SK-N-DZ (cell line): ENCODE measurements around the gene LAMB3.

Source experiments
- DNase-seq: peaks from one replicate; pipeline ENCODE4 v3.0.0-alpha.2; 2015; ENCODE audit warnings: low spot score

Gene LAMB3

DNA sequence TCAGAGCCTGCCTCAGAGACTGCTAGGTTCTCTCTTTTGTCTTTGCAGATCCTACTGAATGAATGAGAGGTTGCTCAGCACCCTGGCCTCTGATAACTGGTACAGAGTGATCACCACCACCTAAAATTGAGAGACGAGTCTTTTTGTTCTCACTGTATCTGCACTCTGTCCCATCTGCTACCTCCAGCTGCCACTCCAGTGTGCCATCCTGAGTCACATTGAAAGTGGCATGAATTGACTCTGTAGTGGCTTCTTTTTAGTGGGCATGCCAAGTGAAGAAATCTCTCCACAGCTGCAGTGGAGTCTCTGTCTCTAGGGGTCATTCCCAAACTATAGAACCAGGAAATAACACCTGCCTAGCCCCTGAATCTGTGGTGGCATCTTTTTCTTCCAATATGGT is 54.0 kb downstream of the LAMB3 start:
- DNase-seq: no peak

DNA sequence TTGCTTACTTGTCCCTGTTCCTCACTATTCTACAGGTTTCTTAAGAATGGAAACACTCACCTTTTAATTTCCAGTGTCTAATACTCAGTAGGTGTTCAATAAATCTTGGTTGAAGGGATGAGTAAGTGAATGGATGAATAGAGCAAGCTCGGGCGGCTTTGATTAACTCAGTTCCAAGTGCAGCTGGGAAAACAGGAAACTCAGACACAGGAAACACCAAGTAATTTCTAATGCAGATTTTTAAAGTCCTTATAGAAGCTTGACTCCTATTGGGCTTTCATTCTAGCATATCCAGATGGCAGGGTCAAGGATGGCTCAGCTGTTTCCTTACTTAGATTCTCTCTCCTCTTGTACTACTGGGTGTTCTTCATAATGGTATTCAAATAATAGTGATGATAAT is 54.7 kb downstream of the LAMB3 start:
- no peak for DNase-seq

DNA sequence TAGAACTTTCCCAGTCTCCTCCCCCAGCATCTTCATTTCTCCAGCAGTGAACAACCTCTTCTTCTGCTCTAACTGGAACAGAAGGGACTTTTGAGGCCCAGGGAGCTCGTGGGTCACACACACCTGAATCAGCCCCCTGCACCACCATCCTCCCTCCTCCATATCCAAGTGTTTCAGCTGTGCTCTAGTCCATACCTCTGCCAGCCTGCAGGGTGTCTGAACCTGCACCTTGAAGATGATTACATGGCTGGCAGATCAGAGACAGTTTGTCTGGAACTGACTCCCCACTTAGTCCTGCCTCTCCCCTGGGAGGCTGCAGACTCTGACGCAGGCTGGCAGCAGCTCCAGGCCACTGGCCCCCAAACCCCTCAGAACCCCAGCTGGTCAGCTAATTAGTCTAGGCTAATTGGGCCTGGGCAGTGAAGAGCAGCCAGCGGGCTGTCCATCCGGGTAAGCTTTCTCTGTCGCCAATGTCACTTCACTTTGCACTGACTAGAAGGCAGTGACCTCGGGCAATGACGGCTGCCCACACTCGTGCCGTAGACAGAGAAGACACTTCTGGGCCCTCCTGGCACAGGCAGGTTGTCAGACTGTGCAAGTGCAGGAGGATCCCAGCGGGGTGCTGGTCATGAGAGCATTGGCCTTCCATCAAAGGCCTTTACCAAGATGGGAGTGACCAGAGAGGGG is 56.5 kb downstream of the LAMB3 start:
- no peak for DNase-seq

DNA sequence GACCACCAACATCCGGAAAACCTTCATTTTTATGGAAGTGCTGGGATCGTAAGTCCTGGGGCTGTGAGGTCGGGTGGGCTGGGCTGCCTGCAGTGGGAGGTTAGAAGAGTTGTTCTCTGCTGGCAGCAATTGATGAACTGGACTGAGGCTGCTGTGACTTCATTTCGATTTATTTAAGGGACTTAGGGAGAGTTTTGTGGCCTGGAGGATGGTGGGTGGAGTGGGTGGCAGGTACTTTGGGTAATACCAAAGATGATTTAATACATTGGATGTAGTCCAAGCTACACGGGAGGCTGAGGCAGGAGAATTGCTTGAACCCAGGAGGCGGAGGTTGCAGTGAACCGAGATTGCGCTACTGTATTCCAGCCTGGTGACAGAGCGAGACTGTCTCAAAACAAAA is 57.2 kb downstream of the LAMB3 start:
- DNase-seq: no peak

DNA sequence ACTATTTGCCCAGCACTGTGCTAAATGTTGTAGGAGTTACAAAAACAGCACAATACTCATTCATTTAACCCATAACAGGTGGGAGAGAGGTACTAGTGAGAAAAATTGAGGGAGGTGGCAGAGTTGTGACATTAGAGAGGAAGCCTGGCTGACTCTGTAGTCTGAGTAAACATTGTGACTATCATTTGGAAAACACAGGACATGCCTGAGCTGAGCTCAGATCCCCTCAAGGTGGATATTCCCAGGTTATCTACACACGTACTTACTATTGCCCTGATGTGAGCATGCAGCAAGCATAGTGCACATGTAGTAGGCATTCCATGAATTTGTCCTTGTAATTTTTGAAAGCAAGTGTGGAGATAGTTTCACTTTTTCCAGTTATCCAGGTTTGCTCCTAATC is 57.8 kb downstream of the LAMB3 start:
- DNase-seq: no peak

DNA sequence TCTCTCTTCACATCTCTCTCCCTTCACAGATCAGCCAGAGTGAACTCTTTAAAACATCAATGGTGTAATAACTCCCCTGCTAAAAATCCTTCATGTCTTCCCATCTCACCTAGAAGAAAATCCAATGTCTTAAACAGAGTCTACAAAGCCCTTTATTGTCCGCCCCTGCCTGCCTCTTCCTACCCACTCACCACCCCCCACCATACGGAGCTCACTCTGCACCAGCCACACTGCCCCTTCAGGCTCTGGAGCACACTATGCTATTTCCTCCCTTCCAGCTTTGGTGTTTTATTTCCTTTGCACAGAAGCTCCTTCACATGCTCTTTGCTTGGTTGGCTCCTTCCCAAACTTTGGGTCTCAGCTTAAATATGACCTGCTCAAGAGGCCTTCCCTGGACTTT is 58.5 kb downstream of the LAMB3 start:
- no peak for DNase-seq

DNA sequence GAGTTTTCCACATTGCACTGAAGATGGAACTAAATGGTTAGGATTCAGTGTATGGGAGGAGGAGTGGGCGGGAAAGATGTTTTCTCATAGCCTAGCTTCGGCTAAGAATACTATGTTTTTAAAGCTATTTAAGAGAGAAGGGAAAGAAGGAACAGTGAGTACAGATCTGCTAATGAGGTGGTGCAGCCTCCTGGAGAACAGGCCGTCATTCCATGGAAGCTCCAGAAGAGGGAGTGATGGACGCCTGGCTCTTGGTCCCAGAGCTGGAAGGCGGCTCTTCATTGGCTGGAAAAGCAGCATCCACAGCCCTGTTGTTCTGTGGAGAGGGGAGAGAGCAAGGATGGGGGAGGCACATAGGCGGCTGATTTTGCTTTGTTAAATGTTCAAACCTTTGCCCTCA is 61.8 kb downstream of the LAMB3 start:
- peak; percentile 49 for DNase-seq

DNA sequence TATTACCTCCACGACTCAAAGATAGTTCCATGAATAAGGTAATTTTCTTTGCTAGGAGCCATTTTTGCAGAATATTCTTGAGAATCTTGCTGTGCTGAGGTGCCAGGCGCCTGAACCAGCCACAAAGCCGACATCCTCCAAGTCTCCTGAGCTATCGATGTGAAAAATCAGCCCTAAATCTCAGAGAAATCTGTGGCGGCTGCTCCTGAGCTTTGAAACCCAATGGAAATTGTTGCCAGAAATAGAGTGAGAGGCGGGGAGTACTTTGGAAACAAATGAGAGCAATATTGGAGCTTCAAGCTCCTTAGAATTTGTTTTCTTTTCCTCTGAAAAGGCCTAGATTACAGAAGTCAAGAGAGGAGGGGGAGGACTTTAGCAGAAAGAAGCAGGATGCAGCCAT is 62.4 kb downstream of the LAMB3 start:
- DNase-seq: no peak

DNA sequence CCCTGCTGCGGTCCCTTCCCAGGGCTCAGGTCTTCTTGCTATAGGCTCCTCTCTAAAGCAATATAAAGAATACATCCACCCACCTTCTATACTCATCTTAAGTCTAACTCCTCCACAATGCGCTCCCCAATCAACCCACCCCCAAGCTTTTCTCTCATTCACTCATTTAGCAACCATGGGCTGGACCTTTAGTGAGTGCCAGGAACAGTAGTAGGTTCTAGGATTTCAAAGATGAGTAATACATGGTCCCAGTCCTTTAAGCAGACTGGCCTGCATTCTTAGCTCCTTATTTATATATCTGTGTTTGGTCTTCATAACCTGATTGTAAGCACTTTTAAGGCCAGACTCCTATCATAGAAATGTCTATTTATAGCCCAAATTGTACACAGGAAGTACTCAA is 62.8 kb downstream of the LAMB3 start:
- no peak for DNase-seq

DNA sequence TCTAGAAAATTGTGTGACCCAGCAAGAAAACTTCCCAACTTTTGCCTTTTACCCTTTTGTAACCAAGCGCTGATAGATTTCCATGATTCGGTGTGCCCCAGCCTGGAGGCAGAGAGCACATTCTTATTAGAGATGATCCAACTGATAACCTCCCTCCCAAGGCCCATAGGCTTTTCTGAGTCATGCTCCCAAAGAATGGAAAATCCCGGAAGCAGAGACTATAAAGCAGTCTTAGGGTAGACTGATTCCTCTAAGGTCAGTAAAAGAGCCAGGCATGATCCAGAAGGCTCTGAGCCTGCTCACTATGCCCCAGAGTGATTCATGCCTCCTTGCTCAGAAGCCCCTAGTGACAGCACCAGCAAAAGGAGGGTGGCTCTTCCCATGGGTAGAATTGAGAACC is 64.4 kb downstream of the LAMB3 start:
- no peak for DNase-seq

DNA sequence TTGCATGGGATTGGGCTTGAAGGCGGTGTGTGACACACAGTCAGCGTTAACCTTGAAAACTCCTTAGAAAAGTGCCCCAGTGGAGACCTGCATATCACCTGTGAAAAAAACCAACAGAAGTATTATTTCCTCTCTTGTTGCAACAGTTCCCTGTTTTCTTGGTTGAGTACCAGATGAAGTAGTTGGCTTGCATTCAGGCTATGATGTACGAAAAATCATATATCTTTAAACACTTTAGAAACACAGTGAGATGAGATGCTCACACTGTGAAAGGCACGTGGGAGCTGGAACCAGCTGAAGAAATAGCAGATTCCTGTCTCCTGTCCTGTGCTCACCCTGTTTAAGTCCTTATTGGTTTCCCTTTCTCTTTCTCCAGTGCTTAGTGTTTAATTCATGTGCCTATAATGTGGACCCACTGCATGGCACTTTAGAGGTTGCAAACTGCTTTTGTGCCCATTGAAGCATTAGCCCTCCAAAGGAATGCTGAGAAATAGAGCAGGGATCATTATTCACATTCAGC is 65.9 kb downstream of the LAMB3 start:
- no peak for DNase-seq

DNA sequence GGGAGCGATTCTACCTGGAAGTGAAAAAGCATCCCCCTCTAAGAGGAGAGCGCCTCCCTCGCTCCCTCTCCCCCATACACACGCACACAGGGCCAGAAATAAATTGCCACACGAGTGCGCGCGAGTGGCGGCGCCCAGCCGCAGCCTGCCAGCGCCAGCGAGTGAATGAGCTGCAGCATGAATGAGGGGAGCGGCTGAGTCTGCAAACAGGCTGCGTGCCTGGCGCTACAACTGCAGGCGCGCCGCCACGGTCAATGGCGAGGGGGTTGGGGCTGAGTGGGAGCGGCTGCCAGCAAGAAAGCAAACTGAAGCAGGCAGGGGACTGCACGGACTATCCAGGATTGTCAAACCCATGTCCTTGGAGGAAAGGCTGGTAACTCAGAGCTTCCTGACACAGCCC is 66.6 kb downstream of the LAMB3 start:
- DNase-seq: no peak

DNA sequence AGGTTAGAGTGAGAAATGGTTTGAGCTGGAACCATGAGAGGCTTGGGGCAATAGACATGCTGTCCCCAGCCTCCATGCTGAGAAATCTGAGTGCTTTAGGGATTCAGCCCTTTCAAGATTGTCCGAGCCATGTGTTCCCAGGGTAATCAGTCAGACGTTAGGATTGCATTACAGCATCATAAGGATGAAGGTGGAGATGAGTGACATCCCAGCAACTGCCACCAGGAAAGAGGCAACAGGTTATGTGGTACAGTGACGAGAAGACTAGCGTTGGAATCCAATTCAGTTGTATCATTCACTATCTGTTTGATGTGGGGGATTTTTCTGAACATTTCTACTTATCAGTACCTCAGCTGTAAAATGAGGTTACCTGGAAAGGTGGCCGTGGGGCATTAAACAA is 67.0 kb downstream of the LAMB3 start:
- no peak for DNase-seq

DNA sequence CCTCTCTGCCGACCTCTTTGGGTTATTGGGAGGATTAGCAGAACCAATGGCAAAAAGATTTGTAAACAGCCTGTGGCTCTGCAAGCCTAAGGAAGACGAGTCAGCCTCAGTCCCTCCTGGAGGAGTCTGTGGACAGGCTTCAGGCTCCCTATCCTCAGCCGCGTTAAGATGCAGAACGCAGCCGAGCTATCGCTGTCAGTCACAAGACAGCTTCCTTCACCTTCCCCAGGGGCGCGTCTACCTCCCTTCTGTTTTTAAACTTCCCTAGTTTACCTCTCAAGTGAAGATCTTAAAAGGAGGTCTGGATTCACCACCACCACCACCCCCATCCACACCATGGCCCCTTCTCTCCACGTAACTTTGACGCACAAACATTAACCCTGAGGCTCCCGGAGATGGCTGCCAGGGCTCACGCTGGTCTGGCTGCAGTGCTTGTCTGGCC is 68.0 kb downstream of the LAMB3 start:
- DNase-seq: no peak

DNA sequence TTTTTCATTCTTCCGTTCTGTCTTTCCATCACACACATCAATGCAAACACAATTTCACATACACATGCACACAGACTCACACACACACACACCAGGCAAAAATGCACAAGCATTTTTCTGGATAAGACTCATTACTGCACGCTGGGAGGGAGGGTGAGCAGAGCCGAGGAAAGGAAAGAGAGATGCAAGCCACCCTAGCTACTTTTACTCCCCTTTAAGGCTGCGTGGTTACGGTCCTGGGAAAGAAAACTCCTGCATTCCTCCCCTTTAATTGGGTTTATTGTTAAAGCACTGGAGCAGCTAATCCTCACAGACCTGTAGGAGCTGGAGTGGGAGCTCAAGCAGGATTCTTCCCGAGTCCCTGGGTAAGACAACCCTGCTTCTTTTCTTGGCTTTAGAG is 68.8 kb downstream of the LAMB3 start, which contains the start of gene CAMK1G:
TSS of gene CAMK1G (plus strand) at position 307 of the 400 bp plus-strand sequence. CDS start 11,270 bp downstream, outside the sequence.
- peak; percentile 26 for DNase-seq

DNA sequence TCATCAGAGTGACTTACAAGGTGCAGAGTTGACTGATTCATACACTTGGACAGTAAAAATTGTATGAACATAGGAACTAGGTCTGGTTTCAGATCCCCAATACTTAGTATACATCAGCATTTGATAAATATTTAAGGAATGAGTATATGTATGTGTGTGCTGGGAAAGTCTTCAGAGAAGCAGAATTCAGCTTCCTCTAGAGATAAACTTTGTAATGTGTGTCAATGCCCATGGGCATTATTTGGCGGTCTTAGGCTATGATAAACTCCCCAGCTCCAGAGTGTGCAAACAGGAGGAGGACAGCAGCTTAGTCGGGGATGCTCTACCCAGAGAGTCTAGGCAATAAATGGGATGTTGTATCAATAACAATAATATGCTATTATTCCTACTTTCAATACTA is 71.6 kb downstream of the LAMB3 start:
- DNase-seq: no peak

DNA sequence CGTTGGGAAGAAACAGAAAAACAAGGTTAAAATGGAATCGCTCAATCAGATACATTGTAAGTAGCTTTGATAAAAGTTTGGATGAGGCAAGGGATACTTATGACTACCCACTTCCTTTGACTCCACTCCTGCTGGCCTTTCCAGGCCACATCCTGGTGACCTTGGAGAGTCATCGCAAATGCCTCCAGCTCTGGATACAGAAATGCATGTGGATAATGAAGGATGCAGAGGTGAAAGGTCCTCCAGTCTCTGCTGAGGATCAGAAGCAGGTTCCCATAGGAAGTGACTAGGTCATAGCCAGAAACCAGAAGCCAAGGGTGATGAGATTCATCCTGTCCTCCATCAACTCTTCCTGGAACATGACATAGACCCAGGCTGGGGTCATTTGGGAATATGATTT is 74.9 kb downstream of the LAMB3 start:
- DNase-seq: no peak

DNA sequence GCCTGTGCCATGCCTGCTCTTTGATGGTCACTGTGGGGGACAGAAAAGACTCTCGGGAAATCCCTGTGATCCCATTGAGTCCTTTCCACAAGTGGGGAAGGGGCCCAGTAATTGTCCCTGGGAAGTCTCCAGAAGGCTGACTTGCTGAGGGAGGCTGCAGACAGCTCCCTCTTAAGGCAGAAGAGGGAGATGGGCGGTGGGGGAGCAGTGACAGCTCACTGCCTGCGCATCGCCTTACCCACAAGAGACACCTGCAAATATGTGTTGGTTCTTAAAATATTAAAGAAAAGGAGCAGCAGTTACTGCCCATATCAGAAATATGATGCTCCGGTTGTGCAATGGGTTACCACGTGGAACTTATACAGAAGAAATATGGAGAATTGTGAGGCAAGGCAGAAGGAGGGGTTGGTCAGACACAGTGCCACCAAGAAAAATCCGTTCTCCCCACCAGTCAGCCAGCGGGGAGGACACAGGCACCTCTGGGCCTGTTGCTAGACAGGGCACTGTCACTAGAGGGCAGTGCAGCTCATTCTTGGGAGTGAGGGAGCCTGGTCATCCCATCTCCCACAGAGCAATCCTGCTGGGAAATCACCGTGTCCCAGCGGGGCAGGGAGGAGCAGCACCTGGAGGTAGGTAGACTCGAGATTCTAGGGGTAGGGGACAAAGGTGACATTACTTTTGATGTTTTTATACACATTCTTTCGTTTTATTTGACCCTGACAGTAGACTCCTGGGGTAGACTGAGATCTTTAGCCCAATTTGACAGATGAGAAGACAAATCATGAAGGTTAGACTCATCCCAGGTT is 75.6 kb downstream of the LAMB3 start:
- DNase-seq: peak; percentile 63

DNA sequence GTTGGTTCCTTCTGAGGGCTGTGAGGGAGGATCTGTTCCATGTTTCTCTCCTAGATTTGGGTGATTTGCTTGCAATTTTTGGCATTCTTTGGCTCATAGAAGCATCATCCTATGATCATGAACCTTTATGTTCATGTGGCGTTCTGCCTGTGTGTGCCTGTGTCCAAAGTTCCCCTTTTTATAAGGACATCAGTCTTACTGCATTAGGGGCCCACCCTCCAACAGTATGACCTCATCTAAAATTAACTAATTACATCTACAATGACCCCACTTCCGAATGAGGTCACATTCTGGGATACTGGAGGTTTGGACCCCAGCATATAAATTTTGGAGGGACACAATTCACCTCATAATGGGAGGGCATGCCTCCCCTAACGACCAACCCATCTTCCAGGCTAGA is 81.5 kb downstream of the LAMB3 start:
- no peak for DNase-seq

DNA sequence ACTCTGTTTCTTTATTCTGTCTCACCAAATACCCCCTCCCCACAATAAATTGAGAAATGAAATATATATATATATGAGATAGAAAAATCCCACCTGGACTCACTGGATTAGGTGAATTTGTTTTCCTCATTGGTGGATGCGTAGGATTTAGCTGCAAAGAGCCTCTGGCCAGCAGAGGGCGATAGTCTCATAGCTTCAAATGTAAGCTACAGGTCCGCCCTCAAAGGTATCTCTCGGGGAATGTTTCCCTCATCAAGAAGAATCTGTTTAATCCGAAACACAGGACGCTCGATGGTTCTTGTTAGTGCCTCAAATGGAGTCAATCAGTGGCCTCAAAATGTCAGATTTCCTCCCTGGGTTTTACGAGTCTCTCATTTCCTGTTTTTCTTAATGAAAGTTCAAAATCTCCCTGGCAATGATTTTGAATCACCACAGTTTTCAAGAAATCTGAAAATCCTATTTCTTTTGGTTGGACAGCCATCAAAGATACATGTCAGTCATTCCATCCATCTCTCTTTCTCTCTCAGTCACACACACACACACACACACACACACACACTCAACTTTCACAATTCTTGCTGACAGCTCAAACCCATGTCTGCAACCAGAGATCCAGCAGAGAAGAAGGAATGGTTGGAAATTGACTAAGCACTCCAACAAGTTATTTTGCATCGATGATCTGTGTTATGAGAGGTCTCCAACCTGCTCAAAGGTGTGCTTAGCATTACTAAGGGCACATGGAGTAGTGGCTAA is 82.6 kb downstream of the LAMB3 start:
- DNase-seq: peak; percentile 70

DNA sequence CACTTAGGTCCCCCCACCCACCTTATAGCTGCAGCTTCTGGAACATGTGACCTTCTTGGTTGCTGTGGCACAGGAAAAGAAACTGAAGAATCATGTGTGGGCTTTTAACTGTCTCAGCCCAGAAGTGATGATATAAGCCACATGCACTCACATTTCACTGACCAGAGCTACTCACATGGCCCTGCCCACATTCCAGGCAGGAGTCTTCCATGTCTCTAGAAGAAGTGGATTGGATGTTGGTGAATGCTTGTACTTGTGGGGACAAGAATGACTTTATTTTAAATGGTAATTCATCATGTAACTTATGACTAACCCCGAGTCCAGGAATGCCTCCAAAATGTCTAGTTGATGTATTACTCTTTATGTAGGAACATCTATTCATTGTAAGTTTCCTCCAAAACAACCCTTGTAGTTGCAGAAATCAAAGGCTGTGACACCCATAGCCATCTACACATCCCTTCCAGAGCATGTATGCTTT is 84.5 kb downstream of the LAMB3 start:
- no peak for DNase-seq
